GM10266 (cell line): ENCODE data around the gene BCOR.

Source experiments
- DNase-seq: peaks from one replicate; pipeline ENCODE4 v3.0.0; 2012; ENCODE audit errors: extremely low spot score
- CTCF ChIP-seq: IDR thresholded peaks from 2 replicates; pipeline ENCODE4 v1.5.1; 2012; ENCODE audit warnings: mild to moderate bottlenecking, low read depth; ENCODE audit not compliant: control insufficient read depth, insufficient read depth; ENCODE audit errors: missing control alignments

The BCOR gene

GRCh38 chrX:40081679-40082068 lies 16.1 kb downstream of the BCOR start:
- TF ChIP-seq CTCF, result no peak
- no peak for DNase-seq

- TF ChIP-seq CTCF, result no peak
- DNase-seq, result no peak
These were observed 16.7 kb downstream of the BCOR start for GRCh38 chrX:40080894-40081678.

DNA sequence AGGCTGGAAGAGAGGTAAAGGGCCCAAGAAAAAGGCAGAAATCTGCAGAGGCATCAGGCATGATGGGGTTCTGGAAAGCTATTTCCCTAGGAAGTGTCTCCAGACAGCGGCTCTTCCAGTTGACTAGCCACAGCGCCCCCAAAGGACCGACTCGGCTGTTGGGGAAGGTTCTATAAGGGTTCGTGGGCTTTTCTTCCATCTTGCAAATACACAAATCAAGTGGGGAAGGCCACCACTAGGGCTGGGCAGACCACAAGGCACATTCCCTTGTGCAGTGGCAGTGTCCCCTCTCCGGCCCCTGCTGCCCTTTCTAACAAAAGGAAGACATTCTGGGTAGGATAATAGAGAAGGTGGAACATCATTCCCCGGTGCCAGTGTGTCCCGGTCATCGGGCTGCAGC lies 18.2 kb downstream of the BCOR start:
- TF ChIP-seq CTCF, result no peak
- no peak for DNase-seq

- TF ChIP-seq CTCF, result no peak
- DNase-seq, result no peak
These were observed 19.1 kb downstream of the BCOR start for GRCh38 chrX:40078489-40079227.

DNA sequence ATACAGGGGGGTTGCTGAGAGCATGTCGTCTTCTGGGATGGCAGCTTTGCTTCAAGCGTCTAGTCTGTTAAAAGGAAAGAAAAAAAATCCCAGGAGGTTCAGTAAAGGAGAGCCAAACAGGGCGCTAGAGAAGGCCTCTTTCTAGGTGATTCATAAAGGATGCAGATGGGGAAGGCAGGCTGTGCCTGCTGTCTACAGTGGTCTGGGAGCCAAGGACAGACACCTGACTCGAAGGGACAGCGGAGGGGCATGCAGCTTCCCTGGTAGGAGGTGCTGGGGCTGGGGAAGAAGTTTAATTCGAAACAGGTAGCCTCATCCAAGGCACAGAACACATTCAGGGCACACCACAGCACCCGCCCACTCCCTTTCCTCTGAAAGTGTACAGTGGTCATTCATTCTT lies 19.9 kb downstream of the BCOR start:
- no peak for DNase-seq
- no peak for TF ChIP-seq CTCF

GRCh38 chrX:40076750-40077575 lies 20.8 kb downstream of the BCOR start:
- TF ChIP-seq CTCF, result no peak
- no peak for DNase-seq
